Measurements from ENCODE around the gene SYT12. TPM values are rescaled to one million over a fixed set of nuclear protein-coding genes. Genes with fewer than 3 reads are reported as not detected.
A peak's percentile ranks its signal among the peaks of the same experiment; 100 is the strongest.

The SYT12 gene
- total RNA-seq, 5 donors from 2014 or later (not counting 1 experiment from before 2014, with no cell fraction given), result 0.20 TPM; not detected in 4

DNA sequence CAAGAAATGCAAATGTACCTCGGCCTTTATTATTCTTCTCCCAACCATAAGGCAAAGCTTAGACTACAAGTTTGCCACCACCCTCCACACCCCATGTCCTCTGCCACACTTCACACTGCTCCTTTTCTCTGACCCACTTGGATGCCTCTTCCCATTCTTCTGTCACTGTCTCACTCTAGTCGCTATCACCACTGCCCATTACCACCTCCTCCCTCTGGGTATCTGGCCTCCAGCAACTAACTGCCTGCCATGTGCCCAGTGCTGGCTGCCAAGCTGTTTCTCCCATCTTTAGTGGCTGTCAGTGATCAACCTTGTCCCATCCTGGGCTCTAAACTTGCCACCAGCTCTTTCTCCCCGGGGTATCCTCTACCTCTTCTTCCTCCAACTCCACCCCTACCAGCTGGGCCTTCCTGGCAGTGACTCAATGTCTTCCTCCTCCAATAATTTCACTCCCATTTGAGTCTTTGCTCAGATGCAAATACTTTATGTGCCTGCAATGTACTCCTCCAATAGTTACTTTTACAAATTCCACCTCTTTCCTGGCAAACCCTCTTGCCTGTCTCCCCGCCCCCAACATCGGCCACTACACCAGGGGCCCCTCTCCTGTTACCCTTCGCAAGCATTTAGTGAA lies 76.0 kb downstream of the SYT12 start:
- peak overlapping the region; percentile 72 to 85 for H3K27ac Mint-ChIP-seq
- peaks cover 18 to 30% (median 23%) of the 10 kb centered on the region in 3 donors for H3K4me1 Mint-ChIP-seq
- no peaks in the 10 kb centered on the region for H3K27me3 Mint-ChIP-seq
- 88% methylated on average over 3 of the region's 6 CpGs for WGBS (ENCODE audit: insufficient coverage)
- Histone ChIP-seq H3K27me3 (replicated peaks in 1 of 2; ENCODE audit: control insufficient read depth in 2 of 2, extremely low read depth in 1 of 2, insufficient read depth in 2 of 2, low read length in 1 of 2) (no peaks in the 10 kb centered on the region), H3K4me1 (ENCODE audit: control insufficient read depth in 1 of 2, extremely low read depth in 1 of 2, insufficient read depth in 2 of 2, low read length in 2 of 2) (peaks cover 8 to 19% of the 10 kb centered on the region in 2 experiments), H3K9me3 (no peaks in the 10 kb centered on the region), H3K4me3 (ENCODE audit: control insufficient read depth in 1 of 2, extremely low read depth in 1 of 2, low read length in 1 of 2) (no peak overlapping the region), H3K36me3 (ENCODE audit: control insufficient read depth in 2 of 2, extremely low read depth in 1 of 2, insufficient read depth in 1 of 2, low read length in 1 of 2) (no peaks in the 10 kb centered on the region), H3K27ac (ENCODE audit: low read length) (no peak overlapping the region)
- H3K9me3 Mint-ChIP-seq, result no peaks in the 10 kb centered on the region
- no peak for DNase-seq
- POLR2A ChIA-PET, result no interaction called here
- H3K36me3 Mint-ChIP-seq, result no peaks in the 10 kb centered on the region
- ATAC-seq (replicated peaks in 1 of 4), result no peak
- H3K4me3 Mint-ChIP-seq, result no peak overlapping the region
- CTCF ChIA-PET, result interaction anchor here in 1 of 2 donors (0.6 kb wide), 1 partner anchor 15 kb away, joined by 4 read pairs; no protein-coding TSS in a partner anchor

DNA sequence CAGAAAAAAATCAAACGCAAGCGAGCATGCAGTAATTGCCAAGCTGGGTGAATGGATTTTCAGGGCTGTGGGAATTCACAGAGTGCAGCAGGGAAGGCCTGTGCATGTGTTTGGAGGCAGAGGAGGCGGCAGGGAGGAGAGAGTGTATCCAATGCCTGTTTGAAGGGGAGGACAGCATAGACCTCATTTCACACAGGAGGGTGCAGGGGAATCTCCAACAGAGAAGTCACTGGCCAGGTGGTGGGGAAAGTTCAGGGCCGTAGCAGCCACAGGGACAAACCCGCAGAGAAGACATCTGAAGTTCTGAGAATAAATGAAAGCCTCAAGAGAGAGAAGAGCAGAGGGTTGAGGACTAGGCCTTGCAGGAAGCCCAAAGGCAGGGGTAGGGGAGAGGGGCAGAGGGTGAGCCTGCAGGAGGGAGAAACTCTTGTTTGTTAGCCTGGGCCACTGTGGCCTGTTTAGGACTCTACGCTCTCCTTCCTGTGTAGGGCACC lies 76.9 kb downstream of the SYT12 start:
- peaks cover 11 to 28% of the 10 kb centered on the region in 2 experiments for H3K4me1 ChIP-seq (ENCODE audit: control insufficient read depth in 1 of 2, extremely low read depth in 1 of 2, insufficient read depth in 2 of 2, low read length in 2 of 2)
- 85% methylated on average over 5 of the region's 6 CpGs for WGBS (ENCODE audit: insufficient coverage)
- DNase-seq (no peak), ATAC-seq (replicated peaks in 1 of 4) (peak in 1 of 4 experiments; percentile 19)
- Mint-ChIP-seq H3K9me3 (no peaks in the 10 kb centered on the region), H3K27me3 (no peaks in the 10 kb centered on the region), H3K4me1 (peaks cover 27 to 40% (median 31%) of the 10 kb centered on the region in 3 donors), H3K36me3 (no peaks in the 10 kb centered on the region), H3K4me3 (no peak overlapping the region), H3K27ac (peak overlapping the region; percentile 82 to 85)
- H3K4me3 ChIP-seq (ENCODE audit: control insufficient read depth in 1 of 2, extremely low read depth in 1 of 2, low read length in 1 of 2), result no peak overlapping the region
- H3K27ac ChIP-seq (ENCODE audit: low read length), result no peak overlapping the region
- no peaks in the 10 kb centered on the region for H3K27me3 ChIP-seq (replicated peaks in 1 of 2; ENCODE audit: control insufficient read depth in 2 of 2, extremely low read depth in 1 of 2, insufficient read depth in 2 of 2, low read length in 1 of 2)
- CTCF ChIA-PET, result no interaction called here
- H3K36me3 ChIP-seq (ENCODE audit: control insufficient read depth in 2 of 2, extremely low read depth in 1 of 2, insufficient read depth in 1 of 2, low read length in 1 of 2), result no peaks in the 10 kb centered on the region
- no peaks in the 10 kb centered on the region for H3K9me3 ChIP-seq
- POLR2A ChIA-PET, result no interaction called here

Other genes with a start within 250 kb of the SYT12 start
- gene RCE1, start 179.7 kb upstream of the SYT12 start, total RNA-seq, result 10 to 100 TPM; 27.2 to 42.9 (median 34.1) TPM
- gene LRFN4, start 166.1 kb upstream of the SYT12 start, total RNA-seq, result 10 to 100 TPM in 1 of 5 donors, 1 to 10 TPM in 4; 1.5 to 12.9 (median 6.7) TPM
- gene PC, start 64.8 kb upstream of the SYT12 start, total RNA-seq, result 10 to 100 TPM in 1 of 5 donors, 1 to 10 TPM in 4; 6.2 to 10.0 (median 7.4) TPM
- not detected for gene C11orf86, start 47.8 kb upstream of the SYT12 start, total RNA-seq
- under 1 TPM in 3 of 5 donors, not detected in 2; 0.59 to 0.88 (median 0.66) TPM for gene RHOD, start 33.7 kb downstream of the SYT12 start, total RNA-seq
- gene KDM2A, start 96.1 kb downstream of the SYT12 start, total RNA-seq, result 100 to 1,000 TPM; 157 to 333 (median 178) TPM
- 100 to 1,000 TPM; 267 to 394 (median 382) TPM for gene GRK2, start 243.3 kb downstream of the SYT12 start, total RNA-seq

Measured in T-cell (primary cell).